ENCODE measurements around the gene UPP1.

The UPP1 gene

GRCh38 chr7:48113275-48113674 is 24.2 kb downstream of the UPP1 start:
- TF ChIP-seq FOXP2 (optimal IDR thresholded peaks at IDR 0.05; ENCODE audit: borderline replicate concordance, extremely low read depth, extremely low read length, insufficient read depth) (no peak), SIN3A (IDR thresholded peaks at IDR 0.05; ENCODE audit: borderline replicate concordance, insufficient read depth, low read length) (no peak), TAF1 (IDR thresholded peaks at IDR 0.05; ENCODE audit: borderline replicate concordance, insufficient read depth, low read length) (no peak), POLR2AphosphoS5 (IDR thresholded peaks at IDR 0.05; ENCODE audit: low read depth, low read length) (no peak)
- TF ChIP-seq, protein P1, sequence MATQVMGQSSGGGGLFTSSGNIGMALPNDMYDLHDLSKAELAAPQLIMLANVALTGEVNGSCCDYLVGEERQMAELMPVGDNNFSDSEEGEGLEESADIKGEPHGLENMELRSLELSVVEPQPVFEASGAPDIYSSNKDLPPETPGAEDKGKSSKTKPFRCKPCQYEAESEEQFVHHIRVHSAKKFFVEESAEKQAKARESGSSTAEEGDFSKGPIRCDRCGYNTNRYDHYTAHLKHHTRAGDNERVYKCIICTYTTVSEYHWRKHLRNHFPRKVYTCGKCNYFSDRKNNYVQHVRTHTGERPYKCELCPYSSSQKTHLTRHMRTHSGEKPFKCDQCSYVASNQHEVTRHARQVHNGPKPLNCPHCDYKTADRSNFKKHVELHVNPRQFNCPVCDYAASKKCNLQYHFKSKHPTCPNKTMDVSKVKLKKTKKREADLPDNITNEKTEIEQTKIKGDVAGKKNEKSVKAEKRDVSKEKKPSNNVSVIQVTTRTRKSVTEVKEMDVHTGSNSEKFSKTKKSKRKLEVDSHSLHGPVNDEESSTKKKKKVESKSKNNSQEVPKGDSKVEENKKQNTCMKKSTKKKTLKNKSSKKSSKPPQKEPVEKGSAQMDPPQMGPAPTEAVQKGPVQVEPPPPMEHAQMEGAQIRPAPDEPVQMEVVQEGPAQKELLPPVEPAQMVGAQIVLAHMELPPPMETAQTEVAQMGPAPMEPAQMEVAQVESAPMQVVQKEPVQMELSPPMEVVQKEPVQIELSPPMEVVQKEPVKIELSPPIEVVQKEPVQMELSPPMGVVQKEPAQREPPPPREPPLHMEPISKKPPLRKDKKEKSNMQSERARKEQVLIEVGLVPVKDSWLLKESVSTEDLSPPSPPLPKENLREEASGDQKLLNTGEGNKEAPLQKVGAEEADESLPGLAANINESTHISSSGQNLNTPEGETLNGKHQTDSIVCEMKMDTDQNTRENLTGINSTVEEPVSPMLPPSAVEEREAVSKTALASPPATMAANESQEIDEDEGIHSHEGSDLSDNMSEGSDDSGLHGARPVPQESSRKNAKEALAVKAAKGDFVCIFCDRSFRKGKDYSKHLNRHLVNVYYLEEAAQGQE (IDR thresholded peaks at IDR 0.05; ENCODE audit: insufficient read depth in 1 of 2, low read depth in 2 of 2, low read length in 2 of 2), result no peak

GRCh38 chr7:48114115-48114514 is 25.1 kb downstream of the UPP1 start:
- no peak for TF ChIP-seq SIN3A (IDR thresholded peaks at IDR 0.05; ENCODE audit: borderline replicate concordance, insufficient read depth, low read length)
- TF ChIP-seq, protein P1 (IDR thresholded peaks at IDR 0.05; ENCODE audit: insufficient read depth in 1 of 2, low read depth in 2 of 2, low read length in 2 of 2), result no peak
- no peak for TF ChIP-seq FOXP2 (optimal IDR thresholded peaks at IDR 0.05; ENCODE audit: borderline replicate concordance, extremely low read depth, extremely low read length, insufficient read depth)
- no peak for TF ChIP-seq POLR2AphosphoS5 (IDR thresholded peaks at IDR 0.05; ENCODE audit: low read depth, low read length)
- TF ChIP-seq TAF1 (IDR thresholded peaks at IDR 0.05; ENCODE audit: borderline replicate concordance, insufficient read depth, low read length), result no peak

DNA sequence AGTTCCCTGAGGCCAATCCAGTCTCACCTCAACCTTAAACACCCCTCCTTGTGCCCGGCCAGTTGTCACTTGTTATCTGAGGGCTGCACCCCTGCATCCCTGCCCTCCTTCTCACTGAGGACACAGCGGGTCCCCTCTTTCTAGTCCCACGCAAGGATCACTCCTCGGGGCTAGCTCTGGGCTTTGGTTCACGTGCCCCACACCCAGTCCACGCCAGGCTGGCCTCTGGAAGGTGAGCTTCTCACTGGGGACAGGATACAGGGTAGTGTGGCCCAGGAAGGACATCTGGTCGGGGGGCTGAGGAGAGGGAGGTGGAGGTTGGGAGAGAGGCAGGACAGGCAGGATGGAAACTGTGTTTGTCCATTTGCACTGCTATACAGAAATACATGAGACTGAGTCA is 25.5 kb downstream of the UPP1 start:
- TF ChIP-seq FOXP2 (optimal IDR thresholded peaks at IDR 0.05; ENCODE audit: borderline replicate concordance, extremely low read depth, extremely low read length, insufficient read depth), result no peak
- TF ChIP-seq, protein P1 (IDR thresholded peaks at IDR 0.05; ENCODE audit: insufficient read depth in 1 of 2, low read depth in 2 of 2, low read length in 2 of 2), result no peak
- no peak for TF ChIP-seq POLR2AphosphoS5 (IDR thresholded peaks at IDR 0.05; ENCODE audit: low read depth, low read length)
- TF ChIP-seq TAF1 (IDR thresholded peaks at IDR 0.05; ENCODE audit: borderline replicate concordance, insufficient read depth, low read length), result no peak
- TF ChIP-seq SIN3A (IDR thresholded peaks at IDR 0.05; ENCODE audit: borderline replicate concordance, insufficient read depth, low read length), result no peak

DNA sequence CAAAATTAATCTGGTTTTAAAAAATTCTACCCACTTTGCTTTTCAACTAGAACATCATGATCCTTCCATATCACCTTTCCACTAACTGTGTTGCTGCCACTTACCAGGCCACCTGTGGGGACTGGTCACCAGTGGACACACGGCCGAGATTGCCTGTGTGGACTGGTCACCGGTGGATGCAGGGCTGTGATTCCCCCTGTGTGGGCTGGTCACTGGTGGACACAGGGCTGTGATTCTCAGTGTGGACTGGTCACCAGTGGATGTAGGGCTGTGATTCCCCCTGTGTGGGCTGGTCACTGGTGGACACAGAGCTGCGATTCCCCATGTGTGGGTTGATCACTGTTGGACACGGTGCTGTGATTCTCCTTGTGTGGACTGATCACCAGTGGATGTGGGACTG is 27.0 kb downstream of the UPP1 start:
- no peak for TF ChIP-seq SIN3A (IDR thresholded peaks at IDR 0.05; ENCODE audit: borderline replicate concordance, insufficient read depth, low read length)
- TF ChIP-seq TAF1 (IDR thresholded peaks at IDR 0.05; ENCODE audit: borderline replicate concordance, insufficient read depth, low read length), result no peak
- no peak for TF ChIP-seq POLR2AphosphoS5 (IDR thresholded peaks at IDR 0.05; ENCODE audit: low read depth, low read length)
- TF ChIP-seq, protein P1 (IDR thresholded peaks at IDR 0.05; ENCODE audit: insufficient read depth in 1 of 2, low read depth in 2 of 2, low read length in 2 of 2), result no peak
- TF ChIP-seq FOXP2 (optimal IDR thresholded peaks at IDR 0.05; ENCODE audit: borderline replicate concordance, extremely low read depth, extremely low read length, insufficient read depth), result no peak

GRCh38 chr7:48118041-48118440 is 29.0 kb downstream of the UPP1 start:
- TF ChIP-seq TAF1 (IDR thresholded peaks at IDR 0.05; ENCODE audit: borderline replicate concordance, insufficient read depth, low read length) (no peak), SIN3A (IDR thresholded peaks at IDR 0.05; ENCODE audit: borderline replicate concordance, insufficient read depth, low read length) (no peak), FOXP2 (optimal IDR thresholded peaks at IDR 0.05; ENCODE audit: borderline replicate concordance, extremely low read depth, extremely low read length, insufficient read depth) (no peak), POLR2AphosphoS5 (IDR thresholded peaks at IDR 0.05; ENCODE audit: low read depth, low read length) (no peak)
- TF ChIP-seq, protein P1 (IDR thresholded peaks at IDR 0.05; ENCODE audit: insufficient read depth in 1 of 2, low read depth in 2 of 2, low read length in 2 of 2), result no peak
